Astrocyte (in vitro differentiated cells and primary cell): ENCODE measurements around the gene ASB18. TPM values are rescaled to one million over a fixed set of nuclear protein-coding genes. Genes with fewer than 3 reads are reported as not detected.

Source experiments
- DNase-seq: peaks from one replicate; pipeline ENCODE4 v3.0.0-alpha.2; 2010; ENCODE audit warnings: low read depth
- FAIRE-seq: peaks from 2 replicates; lab custom pipeline; 2011; peaks lifted over from hg19 to GRCh38; lab: Jason Lieb, UNC
- H2AFZ ChIP-seq: 2 replicates; pipeline ENCODE4 v1.6.0; 2012; ENCODE audit warnings: low read depth, low read length, inconsistent platforms
- H3K27ac ChIP-seq: 2 replicates; pipeline ENCODE4 v1.5.1; 2011; ENCODE audit warnings: low read depth, low read length, inconsistent platforms
- H3K27me3 ChIP-seq: 2 replicates; pipeline ENCODE4 v1.6.0; 2011; ENCODE audit warnings: low read length, inconsistent platforms; ENCODE audit not compliant: insufficient read depth
- H3K36me3 ChIP-seq: 2 replicates; pipeline ENCODE4 v1.5.1; 2011; ENCODE audit warnings: low read length, inconsistent platforms; ENCODE audit not compliant: insufficient read depth
- H3K4me1 ChIP-seq: 2 replicates; pipeline ENCODE4 v1.5.1; 2011; ENCODE audit warnings: low read length, inconsistent platforms; ENCODE audit not compliant: insufficient read depth
- H3K4me2 ChIP-seq: 2 replicates; pipeline ENCODE4 v1.6.0; 2012; ENCODE audit warnings: low read length, inconsistent platforms
- H3K4me3 ChIP-seq: 2 replicates; pipeline ENCODE4 v1.5.1; 2011; ENCODE audit warnings: low read depth, mild to moderate bottlenecking, low read length, inconsistent platforms; ENCODE audit not compliant: insufficient read depth
- H3K79me2 ChIP-seq: 2 replicates; pipeline ENCODE4 v1.6.0; 2012; ENCODE audit warnings: mild to moderate bottlenecking, low read length, inconsistent platforms; ENCODE audit not compliant: insufficient read depth
- H3K9ac ChIP-seq: 2 replicates; pipeline ENCODE4 v1.6.0; 2012; ENCODE audit warnings: mild to moderate bottlenecking, low read length, inconsistent platforms
- H3K9me3 ChIP-seq: 2 replicates; pipeline ENCODE4 v1.5.1; 2012; ENCODE audit warnings: low read depth, mild to moderate bottlenecking, low read length, inconsistent platforms; ENCODE audit not compliant: insufficient read depth
- H4K20me1 ChIP-seq: 2 replicates; pipeline ENCODE4 v1.6.0; 2012; ENCODE audit warnings: low read length, inconsistent platforms; ENCODE audit not compliant: insufficient read depth
- H3K27ac Mint-ChIP-seq: one replicate; pipeline ENCODE4 v1.8.0; 2021; ENCODE audit warnings: mild to moderate bottlenecking, mixed read lengths; ENCODE audit not compliant: unreplicated experiment
- H3K27me3 Mint-ChIP-seq: one replicate; pipeline ENCODE4 v1.8.0; 2021; ENCODE audit warnings: low read depth, mixed read lengths; ENCODE audit not compliant: unreplicated experiment
- H3K36me3 Mint-ChIP-seq: one replicate; pipeline ENCODE4 v1.8.0; 2021; ENCODE audit warnings: low read depth, mixed read lengths; ENCODE audit not compliant: unreplicated experiment
- H3K4me1 Mint-ChIP-seq: one replicate; pipeline ENCODE4 v1.8.0; 2021; ENCODE audit warnings: low read depth, mixed read lengths; ENCODE audit not compliant: unreplicated experiment
- H3K4me3 Mint-ChIP-seq: one replicate; pipeline ENCODE4 v1.8.0; 2021; ENCODE audit warnings: mild to moderate bottlenecking, moderate library complexity, mixed read lengths; ENCODE audit not compliant: unreplicated experiment
- H3K9me3 Mint-ChIP-seq: one replicate; pipeline ENCODE4 v1.8.0; 2021; ENCODE audit warnings: mild to moderate bottlenecking, mixed read lengths; ENCODE audit not compliant: unreplicated experiment
- CTCF ChIP-seq: IDR thresholded peaks from 2 replicates; pipeline ENCODE4 v1.5.1; 2011; ENCODE audit warnings: low read depth, mild to moderate bottlenecking, inconsistent platforms, low read length, moderate library complexity; ENCODE audit not compliant: insufficient read depth
- EZH2 ChIP-seq: IDR thresholded peaks from 2 replicates; pipeline ENCODE4 v1.6.1; 2012; ENCODE audit warnings: mild to moderate bottlenecking, low read length, inconsistent platforms; ENCODE audit not compliant: insufficient read depth
- total RNA-seq: library from RNA; stranded (reverse); gene quantifications from 2 replicates; pipeline ENCODE4 v1.2.1, GENCODE V29; 2021

The ASB18 gene
- total RNA-seq, 1 donor from 2014 or later = not detected

- H3K4me2 ChIP-seq = no peak overlapping the region
- H4K20me1 ChIP-seq = no peaks in the 10 kb centered on the region
- H3K9me3 Mint-ChIP-seq = peaks cover 12% of the 10 kb centered on the region
- no peaks in the 10 kb centered on the region for H3K27me3 ChIP-seq
- H3K9me3 ChIP-seq = no peaks in the 10 kb centered on the region
- H3K79me2 ChIP-seq = no peaks in the 10 kb centered on the region
- H3K27ac Mint-ChIP-seq = no peak overlapping the region
- no peak for FAIRE-seq
- H3K36me3 ChIP-seq = no peaks in the 10 kb centered on the region
- no peaks in the 10 kb centered on the region for H3K4me1 ChIP-seq
- H3K27me3 Mint-ChIP-seq = peaks cover 47% of the 10 kb centered on the region
- H2AFZ ChIP-seq = no peak overlapping the region
- no peak overlapping the region for H3K27ac ChIP-seq
- H3K9ac ChIP-seq = no peak overlapping the region
- peaks cover 5% of the 10 kb centered on the region for H3K36me3 Mint-ChIP-seq
- TF ChIP-seq CTCF (no peak), EZH2 (no peak)
- DNase-seq = no peak
- no peak overlapping the region for H3K4me3 Mint-ChIP-seq
- no peak overlapping the region for H3K4me3 ChIP-seq
- peaks cover 4% of the 10 kb centered on the region for H3K4me1 Mint-ChIP-seq
Measured at GRCh38 chr2:236291476-236291875, 27.3 kb upstream of the ASB18 start.

- Histone ChIP-seq H3K9me3 (no peaks in the 10 kb centered on the region), H3K36me3 (no peaks in the 10 kb centered on the region), H4K20me1 (no peaks in the 10 kb centered on the region), H3K4me2 (no peak overlapping the region), H3K9ac (no peak overlapping the region), H3K27me3 (no peaks in the 10 kb centered on the region), H3K27ac (no peak overlapping the region), H3K4me3 (no peak overlapping the region), H3K79me2 (no peaks in the 10 kb centered on the region), H2AFZ (no peak overlapping the region), H3K4me1 (no peaks in the 10 kb centered on the region)
- DNase-seq (no peak), FAIRE-seq (no peak)
- Mint-ChIP-seq H3K4me3 (no peak overlapping the region), H3K27ac (no peak overlapping the region), H3K36me3 (peaks cover 5% of the 10 kb centered on the region), H3K9me3 (peaks cover 12% of the 10 kb centered on the region), H3K4me1 (peaks cover 4% of the 10 kb centered on the region), H3K27me3 (peaks cover 44% of the 10 kb centered on the region)
- TF ChIP-seq EZH2 (no peak), CTCF (no peak)
Measured at GRCh38 chr2:236290742-236291425, 26.7 kb upstream of the ASB18 start.

DNA sequence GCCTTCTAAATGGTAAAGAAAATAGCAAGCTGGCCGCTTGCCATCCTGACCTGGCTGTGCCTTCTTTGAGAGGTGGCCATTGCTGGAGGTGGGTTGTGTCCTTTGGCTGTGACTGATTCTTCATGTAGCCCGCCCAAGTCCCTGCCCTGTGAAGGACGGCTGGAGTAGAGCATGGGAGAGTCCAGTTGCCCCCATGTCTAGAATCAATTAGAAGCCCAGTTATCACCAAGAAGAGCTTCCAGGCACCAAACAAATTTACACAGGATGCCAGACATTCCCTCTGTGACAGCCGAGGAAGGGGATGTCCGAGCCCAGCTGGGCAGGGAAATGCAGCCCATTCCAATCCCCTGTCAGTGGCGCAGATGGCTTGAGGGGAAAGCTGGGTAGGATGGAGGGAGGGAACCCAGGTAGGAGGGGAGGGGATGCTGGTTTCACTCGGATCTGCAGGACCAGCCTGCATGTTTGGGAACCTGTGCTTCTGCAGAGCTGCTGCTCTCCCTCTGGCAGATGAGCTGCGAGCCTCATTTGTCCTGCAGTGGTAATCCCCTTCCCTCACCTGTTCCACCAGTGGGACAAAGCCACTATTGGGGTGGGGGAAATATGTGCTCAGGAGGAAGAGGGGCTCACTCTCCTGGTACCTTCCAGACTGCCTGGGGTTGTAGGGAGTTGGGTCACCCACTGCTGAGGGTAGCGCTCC lies 25.7 kb upstream of the ASB18 start:
- DNase-seq (no peak), FAIRE-seq (no peak)
- H3K9me3 Mint-ChIP-seq = peaks cover 12% of the 10 kb centered on the region

More for the DNA sequence above, 25.7 kb upstream of the ASB18 start:
- Mint-ChIP-seq H3K27me3 (peaks cover 40% of the 10 kb centered on the region), H3K27ac (no peak overlapping the region), H3K36me3 (peaks cover 5% of the 10 kb centered on the region), H3K4me3 (no peak overlapping the region), H3K4me1 (peaks cover 4% of the 10 kb centered on the region)
- Histone ChIP-seq H2AFZ (no peak overlapping the region), H3K79me2 (no peaks in the 10 kb centered on the region), H3K36me3 (no peaks in the 10 kb centered on the region), H3K9ac (no peak overlapping the region), H3K27ac (no peak overlapping the region), H3K9me3 (no peaks in the 10 kb centered on the region), H3K4me3 (no peak overlapping the region), H4K20me1 (no peaks in the 10 kb centered on the region), H3K4me2 (no peak overlapping the region), H3K4me1 (no peaks in the 10 kb centered on the region), H3K27me3 (no peaks in the 10 kb centered on the region)
- TF ChIP-seq EZH2 (no peak), CTCF (no peak)
